HepG2 (cell line): ENCODE results near the gene ZCCHC10. TPM values are rescaled to one million over a fixed set of nuclear protein-coding genes. Genes with fewer than 3 reads are reported as not detected.

ENCODE experiments used
- polyA plus RNA-seq, 8 experiments: library from polyadenylated mRNA; depleted of rRNA in 3 of 8; stranded (reverse) in 7 of 8; unstranded in 1 of 8; fragments of >200 nt; fragmentation: Illumina TruSeq in 4 of 8; extraction: Trizol in 4 of 8; gene quantifications; 2 replicates each; pipeline versions ENCODE4 v1.2.1 to v1.2.3, GENCODE V29; 2011 to 2016; ENCODE audit warnings: low read depth in 4 of 8, missing spikeins in 1 of 8, mixed read lengths in 1 of 8; ENCODE audit not compliant: insufficient read depth in 1 of 8
- small RNA-seq, 3 experiments: library from RNA; depleted of rRNA; stranded (forward); fragments of <200 nt; gene quantifications; one replicate each; pipeline ENCODE3, GENCODE V24; 2012; ENCODE audit warnings: low read depth in 2 of 3, low replicate concordance in 1 of 3; ENCODE audit not compliant: insufficient read length in 3 of 3, insufficient read depth in 2 of 3
- total RNA-seq, 5 experiments: library from RNA; depleted of rRNA; stranded (reverse); fragments of >200 nt; fragmentation: Illumina TruSeq; extraction: Trizol; gene quantifications; 2 replicates each; pipeline ENCODE4 v1.2.3, GENCODE V29; 2016; ENCODE audit warnings: low read depth in 1 of 5

Gene ZCCHC10
- total and polyA plus RNA-seq, 2 of the 13 experiments (the other 11 are each of a cell fraction or from before 2014, with no cell fraction given) = 40.7 to 48.2 TPM

Small RNA genes lying within 50 kb of the gene (small RNA-seq; reads per million reads assigned to genes)
- gene AC113410.1 = 0 reads per million in 3 experiments
- gene AC113410.3 = 0 reads per million in 3 experiments
- gene ATP6V0E1P1 = 0 reads per million in 3 experiments
- 0 reads per million in 3 experiments for gene RF00019

Other genes with a start within 250 kb of the ZCCHC10 start
- 49.9 and 50.7 TPM in 2 replicates for gene SEPTIN8, start 249.3 kb downstream of the ZCCHC10 start, total RNA-seq (2016; rRNA removed; fragmentation: Illumina TruSeq; extraction: Trizol)
- gene SEPTIN8, start 249.3 kb downstream of the ZCCHC10 start, polyA plus RNA-seq (2011; rRNA removed) = 41.4 and 52.4 TPM in 2 replicates
- gene SOWAHA, start 213.2 kb downstream of the ZCCHC10 start, total RNA-seq (2016; rRNA removed; fragmentation: Illumina TruSeq; extraction: Trizol) = 1.9 and 2.0 TPM in 2 replicates
- gene SOWAHA, start 213.2 kb downstream of the ZCCHC10 start, polyA plus RNA-seq (2011; rRNA removed) = 0.82 and 0.95 TPM in 2 replicates
- gene SHROOM1, start 195.9 kb downstream of the ZCCHC10 start, total RNA-seq (2016; rRNA removed; fragmentation: Illumina TruSeq; extraction: Trizol) = 8.9 and 18.2 TPM in 2 replicates
- 25.7 and 34.5 TPM in 2 replicates for gene SHROOM1, start 195.9 kb downstream of the ZCCHC10 start, polyA plus RNA-seq (2011; rRNA removed)
- gene GDF9, start 160.1 kb downstream of the ZCCHC10 start, total RNA-seq (2016; rRNA removed; fragmentation: Illumina TruSeq; extraction: Trizol) = 0.07 and 0.38 TPM in 2 replicates
- gene GDF9, start 160.1 kb downstream of the ZCCHC10 start, polyA plus RNA-seq (2011; rRNA removed) = 0.33 and 0.50 TPM in 2 replicates
- 575 and 610 TPM in 2 replicates for gene UQCRQ, start 159.9 kb downstream of the ZCCHC10 start, total RNA-seq (2016; rRNA removed; fragmentation: Illumina TruSeq; extraction: Trizol)
- 237 and 257 TPM in 2 replicates for gene UQCRQ, start 159.9 kb downstream of the ZCCHC10 start, polyA plus RNA-seq (2011; rRNA removed)
- gene LEAP2, start 152.9 kb downstream of the ZCCHC10 start, total RNA-seq (2016; rRNA removed; fragmentation: Illumina TruSeq; extraction: Trizol) = 19.8 and 23.9 TPM in 2 replicates
- gene LEAP2, start 152.9 kb downstream of the ZCCHC10 start, polyA plus RNA-seq (2011; rRNA removed) = 51.9 and 70.9 TPM in 2 replicates
- 22.1 and 30.5 TPM in 2 replicates for gene AFF4, start 62.9 kb downstream of the ZCCHC10 start, total RNA-seq (2016; rRNA removed; fragmentation: Illumina TruSeq; extraction: Trizol)
- 17.6 and 25.5 TPM in 2 replicates for gene AFF4, start 62.9 kb downstream of the ZCCHC10 start, polyA plus RNA-seq (2011; rRNA removed)
- 231 and 359 TPM in 2 replicates for gene HSPA4, start 25.5 kb upstream of the ZCCHC10 start, total RNA-seq (2016; rRNA removed; fragmentation: Illumina TruSeq; extraction: Trizol)
- gene HSPA4, start 25.5 kb upstream of the ZCCHC10 start, polyA plus RNA-seq (2011; rRNA removed) = 21.7 and 36.6 TPM in 2 replicates